ENCODE measurements around the gene RFX2. TPM values are rescaled to one million over a fixed set of nuclear protein-coding genes. Genes with fewer than 3 reads are reported as not detected.

RFX2 gene
- total and polyA plus RNA-seq, 9 donors, result 5.9 to 31.2 (median 13.3) TPM

GRCh38 chr19:6067975-6068374, 42.3 kb downstream of the RFX2 start:
- WGBS, 3 donors, result 88 to 95% (median 95%) methylated on average over 2 of the region's 2 CpGs
- H3K9me3 ChIP-seq, result no peaks in the 10 kb centered on the region
- peaks cover 13% of the 10 kb centered on the region for H3K4me1 ChIP-seq (ENCODE audit: insufficient read depth)
- intact Hi-C loops (cut with DNase I), result no loop called here
- H3K27ac ChIP-seq, result no peak overlapping the region
- TF ChIP-seq POLR2A (IDR thresholded peaks at IDR 0.05), result no peak
- no peak for TF ChIP-seq EP300 (IDR thresholded peaks at IDR 0.05)
- no peak for TF ChIP-seq CTCF (IDR thresholded peaks at IDR 0.05)
- peak in 1 of 5 donors; percentile 15 for DNase-seq
- H3K27me3 ChIP-seq, result no peaks in the 10 kb centered on the region
- no peak overlapping the region for H3K4me3 ChIP-seq
- no peaks in the 10 kb centered on the region for H3K36me3 ChIP-seq

GRCh38 chr19:6066661-6067646, 43.3 kb downstream of the RFX2 start:
- no peaks in the 10 kb centered on the region for H3K27me3 ChIP-seq
- H3K4me1 ChIP-seq (ENCODE audit: insufficient read depth), result peaks cover 18% of the 10 kb centered on the region
- no peaks in the 10 kb centered on the region for H3K36me3 ChIP-seq
- no peaks in the 10 kb centered on the region for H3K9me3 ChIP-seq
- intact Hi-C loops (cut with DNase I), result no loop called here
- TF ChIP-seq POLR2A (IDR thresholded peaks at IDR 0.05) (no peak), CTCF (IDR thresholded peaks at IDR 0.05) (no peak), EP300 (IDR thresholded peaks at IDR 0.05) (no peak)
- H3K27ac ChIP-seq, result peak overlapping the region in 1 of 2 donors; percentile 2
- H3K4me3 ChIP-seq, result no peak overlapping the region
- peak; percentile 83 to 97 (median 91) for DNase-seq
- WGBS, 3 donors, result 14 to 15% (median 14%) methylated on average over 18 of the region's 18 CpGs

- Histone ChIP-seq H3K4me1 (ENCODE audit: insufficient read depth) (peaks cover 23% of the 10 kb centered on the region), H3K9me3 (no peaks in the 10 kb centered on the region), H3K27ac (peak overlapping the region in 1 of 2 donors; percentile 2), H3K4me3 (no peak overlapping the region), H3K36me3 (no peaks in the 10 kb centered on the region), H3K27me3 (no peaks in the 10 kb centered on the region)
- no peak for TF ChIP-seq CTCF (IDR thresholded peaks at IDR 0.05)
- no peak for TF ChIP-seq EP300 (IDR thresholded peaks at IDR 0.05)
- TF ChIP-seq POLR2A (IDR thresholded peaks at IDR 0.05), result no peak
- peak in 1 of 5 donors; percentile 60 for DNase-seq
- 16 to 43% (median 39%) methylated on average over 16 of the region's 16 CpGs for WGBS, 3 donors
- intact Hi-C loops (cut with DNase I), result no loop called here
These were observed 44.5 kb downstream of the RFX2 start for GRCh38 chr19:6065685-6066374.

GRCh38 chr19:6064336-6065073, 45.8 kb downstream of the RFX2 start:
- no peak overlapping the region for H3K4me3 ChIP-seq
- H3K27ac ChIP-seq, result no peak overlapping the region
- H3K27me3 ChIP-seq, result no peaks in the 10 kb centered on the region
- H3K4me1 ChIP-seq (ENCODE audit: insufficient read depth), result peaks cover 24% of the 10 kb centered on the region
- intact Hi-C loops (cut with DNase I), result loop anchor here in 1 of 4 donors (5.0 kb wide), 1 partner anchor 43 kb away; no protein-coding TSS in a partner anchor
- no peaks in the 10 kb centered on the region for H3K36me3 ChIP-seq
- DNase-seq, result peak in 1 of 5 donors; percentile 19
- TF ChIP-seq EP300 (IDR thresholded peaks at IDR 0.05) (no peak), CTCF (IDR thresholded peaks at IDR 0.05) (no peak), POLR2A (IDR thresholded peaks at IDR 0.05) (no peak)
- no peaks in the 10 kb centered on the region for H3K9me3 ChIP-seq
- WGBS, 3 donors, result 90 to 94% (median 90%) methylated on average over 8 of the region's 8 CpGs

All from ovary (tissue), 9 donors.